Measurements from ENCODE around the gene ALDH3A1. TPM values are rescaled to one million over a fixed set of nuclear protein-coding genes. Genes with fewer than 3 reads are reported as not detected.

Gene ALDH3A1
- total RNA-seq, 1 experiment from 2014 or later = 0.35 TPM

DNA sequence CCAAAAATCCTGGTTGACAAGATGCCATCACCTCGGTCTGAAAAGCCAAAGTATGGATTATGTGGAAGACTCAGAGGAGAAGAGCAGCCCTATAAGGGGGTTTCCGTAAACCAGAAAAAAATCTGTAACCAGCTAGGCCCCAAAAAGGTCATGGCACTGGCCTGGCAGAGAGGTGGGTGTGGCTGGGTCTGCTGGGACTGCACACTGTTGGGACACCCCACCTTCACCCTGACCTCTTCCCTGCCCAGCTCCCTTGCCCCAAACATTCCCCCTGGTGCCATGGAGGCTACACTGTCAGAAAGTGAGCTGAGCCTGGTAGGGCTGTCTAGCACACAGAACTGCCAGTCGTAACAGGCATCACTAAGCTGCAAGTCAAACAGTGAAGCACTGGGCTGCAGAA is 38.3 kb downstream of the ALDH3A1 start (continued):
- TF ChIP-seq, protein P1, sequence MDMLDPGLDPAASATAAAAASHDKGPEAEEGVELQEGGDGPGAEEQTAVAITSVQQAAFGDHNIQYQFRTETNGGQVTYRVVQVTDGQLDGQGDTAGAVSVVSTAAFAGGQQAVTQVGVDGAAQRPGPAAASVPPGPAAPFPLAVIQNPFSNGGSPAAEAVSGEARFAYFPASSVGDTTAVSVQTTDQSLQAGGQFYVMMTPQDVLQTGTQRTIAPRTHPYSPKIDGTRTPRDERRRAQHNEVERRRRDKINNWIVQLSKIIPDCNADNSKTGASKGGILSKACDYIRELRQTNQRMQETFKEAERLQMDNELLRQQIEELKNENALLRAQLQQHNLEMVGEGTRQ (CRISPR knock-in tag; IDR thresholded peaks at IDR 0.05) = no peak
- TF ChIP-seq FOXJ3 (CRISPR knock-in tag; IDR thresholded peaks at IDR 0.05; ENCODE audit: borderline replicate concordance) = no peak
- no peak for TF ChIP-seq NFE2L1 (CRISPR knock-in tag; IDR thresholded peaks at IDR 0.05)
- TF ChIP-seq FOXK1 (CRISPR knock-in tag; IDR thresholded peaks at IDR 0.05) = no peak
- no peak for TF ChIP-seq SP1 (CRISPR knock-in tag; conservative IDR thresholded peaks at IDR 0.05)
- TF ChIP-seq ZNF423 (CRISPR knock-in tag; IDR thresholded peaks at IDR 0.05) = no peak
- no peak for TF ChIP-seq FOXP1 (CRISPR knock-in tag; IDR thresholded peaks at IDR 0.05; ENCODE audit: borderline replicate concordance)

DNA sequence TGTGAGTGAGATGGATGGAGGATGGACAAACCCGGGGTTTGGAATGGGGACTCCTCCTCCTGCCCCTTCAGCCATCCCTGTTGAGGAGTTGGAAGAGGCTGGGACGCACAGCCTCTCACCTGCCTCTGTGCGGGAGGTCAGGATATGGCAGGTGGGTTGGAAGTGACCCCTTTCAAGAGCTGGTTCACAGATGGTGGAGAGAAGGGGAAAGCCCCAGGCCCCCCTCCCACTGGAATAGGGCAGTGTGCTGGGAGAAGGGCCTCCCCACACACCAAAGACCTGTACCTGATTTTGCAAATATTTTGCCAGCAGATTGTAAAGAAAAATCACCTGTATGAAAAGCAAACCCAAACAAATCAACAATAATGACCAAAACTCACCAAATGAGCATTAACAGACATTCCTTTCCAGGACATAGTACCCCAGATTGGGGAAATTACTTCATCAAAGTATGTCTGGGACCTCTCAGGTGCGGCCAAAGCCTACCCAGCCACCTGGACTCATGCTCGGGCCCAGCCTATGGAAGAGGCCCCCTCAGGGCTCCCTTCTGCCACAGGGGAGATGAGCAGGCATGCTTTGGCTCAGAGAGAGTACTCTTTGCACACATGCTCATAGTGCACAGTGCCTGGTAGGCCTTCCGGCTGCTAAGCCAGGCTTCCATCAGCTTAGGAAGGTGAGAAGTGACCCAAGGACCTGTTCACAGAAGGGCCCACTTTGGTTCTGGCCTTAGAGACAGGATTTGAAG is 39.5 kb downstream of the ALDH3A1 start:
- H3K27ac Mint-ChIP-seq = no peak overlapping the region
- ChIA-PET POLR2A (no interaction called here), CTCF (interaction anchor here (2.4 kb wide), 1 partner anchor 10 kb away, joined by 12 read pairs; no protein-coding TSS in a partner anchor)
- H3K27me3 Mint-ChIP-seq (ENCODE audit: low read depth) = no peaks in the 10 kb centered on the region
- H3K4me3 Mint-ChIP-seq = no peak overlapping the region
- H3K9me3 Mint-ChIP-seq = no peaks in the 10 kb centered on the region
- no peak for ATAC-seq
- DNase-seq (ENCODE audit: low spot score) = no peak
- no peaks in the 10 kb centered on the region for H3K36me3 Mint-ChIP-seq
- peaks cover 24% of the 10 kb centered on the region for H3K4me1 Mint-ChIP-seq
- no peak for TF ChIP-seq ZNF317 (CRISPR knock-in tag; IDR thresholded peaks at IDR 0.05; ENCODE audit: borderline replicate concordance, low read depth)
- TF ChIP-seq, protein P2, sequence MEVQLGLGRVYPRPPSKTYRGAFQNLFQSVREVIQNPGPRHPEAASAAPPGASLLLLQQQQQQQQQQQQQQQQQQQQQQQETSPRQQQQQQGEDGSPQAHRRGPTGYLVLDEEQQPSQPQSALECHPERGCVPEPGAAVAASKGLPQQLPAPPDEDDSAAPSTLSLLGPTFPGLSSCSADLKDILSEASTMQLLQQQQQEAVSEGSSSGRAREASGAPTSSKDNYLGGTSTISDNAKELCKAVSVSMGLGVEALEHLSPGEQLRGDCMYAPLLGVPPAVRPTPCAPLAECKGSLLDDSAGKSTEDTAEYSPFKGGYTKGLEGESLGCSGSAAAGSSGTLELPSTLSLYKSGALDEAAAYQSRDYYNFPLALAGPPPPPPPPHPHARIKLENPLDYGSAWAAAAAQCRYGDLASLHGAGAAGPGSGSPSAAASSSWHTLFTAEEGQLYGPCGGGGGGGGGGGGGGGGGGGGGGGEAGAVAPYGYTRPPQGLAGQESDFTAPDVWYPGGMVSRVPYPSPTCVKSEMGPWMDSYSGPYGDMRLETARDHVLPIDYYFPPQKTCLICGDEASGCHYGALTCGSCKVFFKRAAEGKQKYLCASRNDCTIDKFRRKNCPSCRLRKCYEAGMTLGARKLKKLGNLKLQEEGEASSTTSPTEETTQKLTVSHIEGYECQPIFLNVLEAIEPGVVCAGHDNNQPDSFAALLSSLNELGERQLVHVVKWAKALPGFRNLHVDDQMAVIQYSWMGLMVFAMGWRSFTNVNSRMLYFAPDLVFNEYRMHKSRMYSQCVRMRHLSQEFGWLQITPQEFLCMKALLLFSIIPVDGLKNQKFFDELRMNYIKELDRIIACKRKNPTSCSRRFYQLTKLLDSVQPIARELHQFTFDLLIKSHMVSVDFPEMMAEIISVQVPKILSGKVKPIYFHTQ (CRISPR knock-in tag; IDR thresholded peaks at IDR 0.05) = no peak
- no peak for TF ChIP-seq SMAD3 (CRISPR knock-in tag; IDR thresholded peaks at IDR 0.05; ENCODE audit: borderline replicate concordance)
- TF ChIP-seq, protein P3, sequence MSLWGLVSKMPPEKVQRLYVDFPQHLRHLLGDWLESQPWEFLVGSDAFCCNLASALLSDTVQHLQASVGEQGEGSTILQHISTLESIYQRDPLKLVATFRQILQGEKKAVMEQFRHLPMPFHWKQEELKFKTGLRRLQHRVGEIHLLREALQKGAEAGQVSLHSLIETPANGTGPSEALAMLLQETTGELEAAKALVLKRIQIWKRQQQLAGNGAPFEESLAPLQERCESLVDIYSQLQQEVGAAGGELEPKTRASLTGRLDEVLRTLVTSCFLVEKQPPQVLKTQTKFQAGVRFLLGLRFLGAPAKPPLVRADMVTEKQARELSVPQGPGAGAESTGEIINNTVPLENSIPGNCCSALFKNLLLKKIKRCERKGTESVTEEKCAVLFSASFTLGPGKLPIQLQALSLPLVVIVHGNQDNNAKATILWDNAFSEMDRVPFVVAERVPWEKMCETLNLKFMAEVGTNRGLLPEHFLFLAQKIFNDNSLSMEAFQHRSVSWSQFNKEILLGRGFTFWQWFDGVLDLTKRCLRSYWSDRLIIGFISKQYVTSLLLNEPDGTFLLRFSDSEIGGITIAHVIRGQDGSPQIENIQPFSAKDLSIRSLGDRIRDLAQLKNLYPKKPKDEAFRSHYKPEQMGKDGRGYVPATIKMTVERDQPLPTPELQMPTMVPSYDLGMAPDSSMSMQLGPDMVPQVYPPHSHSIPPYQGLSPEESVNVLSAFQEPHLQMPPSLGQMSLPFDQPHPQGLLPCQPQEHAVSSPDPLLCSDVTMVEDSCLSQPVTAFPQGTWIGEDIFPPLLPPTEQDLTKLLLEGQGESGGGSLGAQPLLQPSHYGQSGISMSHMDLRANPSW (CRISPR knock-in tag; conservative IDR thresholded peaks at IDR 0.05; ENCODE audit: low read depth) = no peak
- no peak for TF ChIP-seq ZNF671 (CRISPR knock-in tag; IDR thresholded peaks at IDR 0.05)
- TF ChIP-seq, protein P4, sequence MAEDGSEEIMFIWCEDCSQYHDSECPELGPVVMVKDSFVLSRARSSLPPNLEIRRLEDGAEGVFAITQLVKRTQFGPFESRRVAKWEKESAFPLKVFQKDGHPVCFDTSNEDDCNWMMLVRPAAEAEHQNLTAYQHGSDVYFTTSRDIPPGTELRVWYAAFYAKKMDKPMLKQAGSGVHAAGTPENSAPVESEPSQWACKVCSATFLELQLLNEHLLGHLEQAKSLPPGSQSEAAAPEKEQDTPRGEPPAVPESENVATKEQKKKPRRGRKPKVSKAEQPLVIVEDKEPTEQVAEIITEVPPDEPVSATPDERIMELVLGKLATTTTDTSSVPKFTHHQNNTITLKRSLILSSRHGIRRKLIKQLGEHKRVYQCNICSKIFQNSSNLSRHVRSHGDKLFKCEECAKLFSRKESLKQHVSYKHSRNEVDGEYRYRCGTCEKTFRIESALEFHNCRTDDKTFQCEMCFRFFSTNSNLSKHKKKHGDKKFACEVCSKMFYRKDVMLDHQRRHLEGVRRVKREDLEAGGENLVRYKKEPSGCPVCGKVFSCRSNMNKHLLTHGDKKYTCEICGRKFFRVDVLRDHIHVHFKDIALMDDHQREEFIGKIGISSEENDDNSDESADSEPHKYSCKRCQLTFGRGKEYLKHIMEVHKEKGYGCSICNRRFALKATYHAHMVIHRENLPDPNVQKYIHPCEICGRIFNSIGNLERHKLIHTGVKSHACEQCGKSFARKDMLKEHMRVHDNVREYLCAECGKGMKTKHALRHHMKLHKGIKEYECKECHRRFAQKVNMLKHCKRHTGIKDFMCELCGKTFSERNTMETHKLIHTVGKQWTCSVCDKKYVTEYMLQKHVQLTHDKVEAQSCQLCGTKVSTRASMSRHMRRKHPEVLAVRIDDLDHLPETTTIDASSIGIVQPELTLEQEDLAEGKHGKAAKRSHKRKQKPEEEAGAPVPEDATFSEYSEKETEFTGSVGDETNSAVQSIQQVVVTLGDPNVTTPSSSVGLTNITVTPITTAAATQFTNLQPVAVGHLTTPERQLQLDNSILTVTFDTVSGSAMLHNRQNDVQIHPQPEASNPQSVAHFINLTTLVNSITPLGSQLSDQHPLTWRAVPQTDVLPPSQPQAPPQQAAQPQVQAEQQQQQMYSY (CRISPR knock-in tag; IDR thresholded peaks at IDR 0.05) = no peak
- TF ChIP-seq, protein P5, sequence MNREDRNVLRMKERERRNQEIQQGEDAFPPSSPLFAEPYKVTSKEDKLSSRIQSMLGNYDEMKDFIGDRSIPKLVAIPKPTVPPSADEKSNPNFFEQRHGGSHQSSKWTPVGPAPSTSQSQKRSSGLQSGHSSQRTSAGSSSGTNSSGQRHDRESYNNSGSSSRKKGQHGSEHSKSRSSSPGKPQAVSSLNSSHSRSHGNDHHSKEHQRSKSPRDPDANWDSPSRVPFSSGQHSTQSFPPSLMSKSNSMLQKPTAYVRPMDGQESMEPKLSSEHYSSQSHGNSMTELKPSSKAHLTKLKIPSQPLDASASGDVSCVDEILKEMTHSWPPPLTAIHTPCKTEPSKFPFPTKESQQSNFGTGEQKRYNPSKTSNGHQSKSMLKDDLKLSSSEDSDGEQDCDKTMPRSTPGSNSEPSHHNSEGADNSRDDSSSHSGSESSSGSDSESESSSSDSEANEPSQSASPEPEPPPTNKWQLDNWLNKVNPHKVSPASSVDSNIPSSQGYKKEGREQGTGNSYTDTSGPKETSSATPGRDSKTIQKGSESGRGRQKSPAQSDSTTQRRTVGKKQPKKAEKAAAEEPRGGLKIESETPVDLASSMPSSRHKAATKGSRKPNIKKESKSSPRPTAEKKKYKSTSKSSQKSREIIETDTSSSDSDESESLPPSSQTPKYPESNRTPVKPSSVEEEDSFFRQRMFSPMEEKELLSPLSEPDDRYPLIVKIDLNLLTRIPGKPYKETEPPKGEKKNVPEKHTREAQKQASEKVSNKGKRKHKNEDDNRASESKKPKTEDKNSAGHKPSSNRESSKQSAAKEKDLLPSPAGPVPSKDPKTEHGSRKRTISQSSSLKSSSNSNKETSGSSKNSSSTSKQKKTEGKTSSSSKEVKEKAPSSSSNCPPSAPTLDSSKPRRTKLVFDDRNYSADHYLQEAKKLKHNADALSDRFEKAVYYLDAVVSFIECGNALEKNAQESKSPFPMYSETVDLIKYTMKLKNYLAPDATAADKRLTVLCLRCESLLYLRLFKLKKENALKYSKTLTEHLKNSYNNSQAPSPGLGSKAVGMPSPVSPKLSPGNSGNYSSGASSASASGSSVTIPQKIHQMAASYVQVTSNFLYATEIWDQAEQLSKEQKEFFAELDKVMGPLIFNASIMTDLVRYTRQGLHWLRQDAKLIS (CRISPR knock-in tag; IDR thresholded peaks at IDR 0.05; ENCODE audit: borderline replicate concordance) = no peak
- TF ChIP-seq CBFB (CRISPR knock-in tag; IDR thresholded peaks at IDR 0.05; ENCODE audit: low read depth) = no peak
- no peak for TF ChIP-seq NR1H2 (CRISPR knock-in tag; IDR thresholded peaks at IDR 0.05)
- TF ChIP-seq FOXJ3 (CRISPR knock-in tag; IDR thresholded peaks at IDR 0.05; ENCODE audit: borderline replicate concordance) = no peak
- no peak for TF ChIP-seq HMGA2 (CRISPR knock-in tag; IDR thresholded peaks at IDR 0.05)
